ENCODE data around the gene ACAT1. TPM values are rescaled to one million over a fixed set of nuclear protein-coding genes. Genes with fewer than 3 reads are reported as not detected.

Gene ACAT1
- total RNA-seq = 48.3 and 85.4 TPM in 2 replicates

DNA sequence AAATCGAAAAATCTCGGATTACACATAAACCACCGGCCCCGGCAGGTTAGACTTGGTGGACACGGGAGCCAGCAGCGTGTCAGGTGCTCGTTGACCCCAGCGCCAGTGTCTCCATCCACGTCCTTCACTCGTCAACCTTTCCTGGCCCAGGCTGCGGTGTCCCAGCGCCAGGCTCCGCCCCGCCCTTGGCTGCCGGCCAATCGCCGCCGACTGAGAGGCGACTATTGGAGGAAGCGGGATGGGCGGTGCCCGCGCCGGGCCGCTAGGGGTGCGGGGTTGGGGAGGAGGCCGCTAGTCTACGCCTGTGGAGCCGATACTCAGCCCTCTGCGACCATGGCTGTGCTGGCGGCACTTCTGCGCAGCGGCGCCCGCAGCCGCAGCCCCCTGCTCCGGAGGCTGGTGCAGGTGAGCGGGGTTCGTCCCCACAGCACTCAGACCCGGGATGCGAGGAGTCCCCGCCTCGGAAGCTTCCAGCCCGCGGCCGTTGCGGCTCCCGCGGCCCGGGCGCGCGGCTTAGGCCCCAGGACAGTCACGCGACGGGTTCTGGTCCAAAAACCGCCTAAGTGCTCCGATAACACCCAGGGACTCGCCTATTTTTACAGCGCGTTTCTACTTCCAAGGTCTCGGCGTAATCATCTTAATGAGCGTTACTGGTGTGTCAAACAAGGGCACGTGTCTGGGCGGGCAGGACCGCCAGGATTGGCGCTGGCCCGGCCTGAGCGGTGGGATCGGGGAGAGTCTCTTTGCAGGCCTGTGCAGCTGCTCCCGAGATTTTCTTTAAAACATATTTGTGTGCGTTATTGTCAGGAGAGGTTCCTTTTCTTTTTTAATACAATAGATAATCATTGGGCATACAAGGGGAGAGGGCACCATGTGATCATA, at the start of gene ACAT1:
Gene ACAT1, plus strand, starts transcription at position 294 of the 882 bp plus-strand sequence. Its CDS starts 40 bp downstream, at position 334.

Other genes with a start within 250 kb of the ACAT1 start
- 0.16 TPM in 1 of 2 replicates, not detected in the other for gene RAB39A, start 193.1 kb upstream of the ACAT1 start, total RNA-seq
- gene CUL5, start 112.7 kb upstream of the ACAT1 start, total RNA-seq = 17.5 and 26.9 TPM in 2 replicates
- 7.4 and 7.8 TPM in 2 replicates for gene NPAT, start 101.1 kb downstream of the ACAT1 start, total RNA-seq
- 16.8 and 20.0 TPM in 2 replicates for gene ATM, start 101.5 kb downstream of the ACAT1 start, total RNA-seq

Measured in mesangial cell (primary cell).